Measurements from ENCODE around the gene TIMM29.

Gene TIMM29

DNA sequence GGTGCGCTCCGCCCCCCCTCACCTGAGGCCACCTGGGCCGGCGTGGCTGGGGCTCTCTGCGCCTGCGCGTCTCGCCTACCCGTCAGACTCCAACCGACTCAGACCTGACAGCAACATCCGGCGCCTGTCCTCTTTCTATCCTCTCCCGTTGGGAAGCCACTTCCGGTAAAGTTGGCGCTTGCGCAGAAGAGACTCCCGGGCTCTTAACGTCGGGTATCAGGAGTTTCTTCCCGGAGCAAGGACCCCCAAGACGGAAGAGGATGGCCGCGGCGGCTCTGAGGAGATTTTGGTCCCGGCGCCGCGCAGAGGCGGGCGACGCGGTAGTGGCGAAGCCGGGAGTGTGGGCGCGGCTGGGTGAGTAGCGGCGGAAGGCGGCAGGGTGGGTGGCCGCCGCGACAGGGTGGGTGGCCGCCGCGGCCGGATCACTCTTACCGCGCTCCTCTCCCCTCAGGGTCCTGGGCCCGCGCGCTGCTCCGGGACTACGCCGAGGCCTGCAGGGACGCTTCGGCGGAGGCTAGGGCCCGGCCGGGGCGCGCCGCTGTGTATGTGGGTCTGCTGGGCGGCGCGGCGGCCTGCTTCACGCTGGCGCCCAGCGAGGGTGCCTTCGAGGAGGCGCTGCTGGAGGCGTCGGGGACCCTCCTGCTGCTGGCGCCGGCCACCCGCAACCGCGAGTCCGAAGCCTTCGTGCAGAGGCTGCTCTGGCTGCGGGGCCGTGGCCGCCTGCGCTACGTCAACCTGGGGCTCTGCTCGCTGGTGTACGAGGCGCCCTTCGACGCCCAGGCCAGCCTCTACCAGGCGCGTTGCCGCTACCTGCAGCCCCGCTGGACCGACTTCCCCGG lies at the start of gene TIMM29, which contains the start of gene YIPF2:
Gene TIMM29 (plus strand): TSS at position 249 of the 839 bp plus-strand sequence. CDS start 12 bp downstream, at position 261.
Gene YIPF2 (minus strand): TSS at position 77 of the 839 bp plus-strand sequence. CDS start 229 bp downstream, outside the sequence.
- in situ Hi-C loops (cut with MboI; ENCODE audit: low sequenced_read_pairs) = no loop called here

- in situ Hi-C loops (cut with MboI; ENCODE audit: low sequenced_read_pairs) = no loop called here
These were observed 47.1 kb upstream of the TIMM29 start for GRCh38 chr19:10881403-10882107.

- in situ Hi-C loops (cut with MboI; ENCODE audit: low sequenced_read_pairs) = no loop called here
These were observed 46.5 kb upstream of the TIMM29 start for GRCh38 chr19:10882108-10882457.

DNA sequence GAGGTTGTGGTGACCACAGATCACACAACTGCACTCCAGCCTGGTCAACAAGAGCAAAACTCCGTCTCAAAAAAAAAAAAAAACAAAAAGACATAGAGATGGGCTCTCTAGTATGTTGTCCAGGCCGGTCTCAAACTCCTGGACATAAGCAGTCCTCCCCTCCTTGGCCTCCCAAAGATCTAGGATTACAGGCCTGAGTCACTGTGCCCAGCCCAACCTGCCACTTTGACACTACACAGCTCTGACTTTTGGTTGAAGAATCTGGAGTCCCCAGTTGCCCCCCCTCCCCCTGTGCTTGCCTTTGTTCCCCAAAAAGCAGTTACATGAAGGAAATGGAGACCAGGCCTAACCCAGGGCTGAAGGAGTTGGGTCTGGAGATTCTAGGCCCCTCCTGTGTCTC lies 44.3 kb upstream of the TIMM29 start:
- in situ Hi-C loops (cut with MboI; ENCODE audit: low sequenced_read_pairs) = no loop called here

GRCh38 chr19:10885201-10886169 lies 43.1 kb upstream of the TIMM29 start:
- in situ Hi-C loops (cut with MboI; ENCODE audit: low sequenced_read_pairs) = no loop called here

DNA sequence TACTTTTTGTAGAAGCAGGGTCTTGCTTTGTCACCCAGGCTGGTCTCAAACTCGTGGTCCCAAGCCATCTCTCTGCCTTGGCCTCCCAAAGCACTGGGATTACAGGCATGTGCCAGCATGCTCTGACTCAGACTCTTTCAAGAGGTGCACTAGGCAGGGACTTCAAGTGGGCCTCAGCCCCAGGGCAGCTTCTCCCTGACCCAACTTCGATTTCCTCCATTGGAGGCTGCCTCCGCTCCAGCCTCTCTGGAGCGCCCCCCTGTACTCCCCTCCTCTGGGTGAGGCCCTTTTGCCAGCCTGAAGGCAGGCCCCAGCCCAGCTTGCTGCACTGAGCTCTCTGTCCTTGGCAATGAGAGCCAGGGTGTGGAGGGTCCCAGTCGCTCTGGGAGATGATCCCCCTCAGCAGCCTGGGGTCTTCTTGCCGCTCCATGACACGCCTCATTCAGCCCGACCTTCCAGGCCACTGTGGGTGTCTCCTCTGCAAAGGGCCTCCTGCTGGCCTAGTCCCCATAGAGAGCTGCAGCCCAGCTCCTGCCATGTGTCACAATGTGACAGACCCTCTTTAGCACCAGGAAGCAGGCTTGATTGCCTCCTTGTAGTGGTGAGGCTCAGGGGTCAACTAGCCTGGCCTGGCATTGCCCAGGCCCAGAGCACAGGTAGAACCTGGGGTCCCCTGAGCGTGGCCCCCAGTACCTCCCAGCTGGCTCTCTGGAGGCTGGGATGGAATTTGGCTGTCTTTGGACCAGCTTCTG lies 40.8 kb upstream of the TIMM29 start:
- in situ Hi-C loops (cut with MboI; ENCODE audit: low sequenced_read_pairs) = no loop called here

DNA sequence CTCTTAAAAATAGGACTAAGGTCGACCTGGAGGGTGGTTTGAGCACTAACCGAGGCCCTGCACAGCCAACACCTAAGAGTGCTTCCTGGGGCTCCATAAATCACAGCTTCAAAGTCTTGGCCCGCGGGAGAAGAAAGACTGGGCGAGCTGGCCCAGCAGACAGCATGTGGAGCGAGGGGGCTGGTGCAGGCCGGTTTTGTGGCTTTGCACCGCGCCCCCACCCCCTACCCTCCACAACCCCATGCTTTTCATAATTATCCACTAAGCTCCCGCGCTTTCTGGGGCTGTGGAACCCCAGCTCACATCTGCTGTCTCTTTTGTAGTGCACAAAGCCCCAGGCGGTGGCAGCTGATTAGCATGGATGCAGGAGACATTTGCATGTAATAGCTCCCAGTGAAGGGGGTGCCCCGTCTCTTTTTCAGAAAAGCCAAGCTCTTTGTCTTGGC lies 40.2 kb upstream of the TIMM29 start:
- in situ Hi-C loops (cut with MboI; ENCODE audit: low sequenced_read_pairs) = no loop called here

DNA sequence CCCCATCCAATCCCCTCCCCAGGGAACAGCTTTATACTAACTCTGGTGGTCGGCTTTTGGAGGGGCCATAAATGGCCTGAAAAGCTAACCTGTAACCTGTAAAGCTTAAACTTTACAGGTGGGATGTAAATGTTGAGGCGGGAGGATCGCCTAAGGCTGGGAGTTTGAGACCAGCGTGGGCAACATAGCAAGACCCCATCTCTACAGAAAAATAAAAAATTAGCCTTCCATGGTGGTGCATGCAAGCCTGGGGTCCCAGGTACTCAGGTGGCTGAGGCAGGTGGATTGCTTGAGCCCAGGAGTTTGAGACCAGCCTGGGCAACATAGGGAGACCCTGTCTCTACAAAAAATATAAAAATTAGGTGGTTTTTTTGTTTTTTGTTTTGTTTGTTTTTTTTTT lies 38.7 kb upstream of the TIMM29 start:
- in situ Hi-C loops (cut with MboI; ENCODE audit: low sequenced_read_pairs) = no loop called here

- in situ Hi-C loops (cut with MboI; ENCODE audit: low sequenced_read_pairs) = no loop called here
These were observed 37.1 kb upstream of the TIMM29 start for GRCh38 chr19:10891405-10892086.

DNA sequence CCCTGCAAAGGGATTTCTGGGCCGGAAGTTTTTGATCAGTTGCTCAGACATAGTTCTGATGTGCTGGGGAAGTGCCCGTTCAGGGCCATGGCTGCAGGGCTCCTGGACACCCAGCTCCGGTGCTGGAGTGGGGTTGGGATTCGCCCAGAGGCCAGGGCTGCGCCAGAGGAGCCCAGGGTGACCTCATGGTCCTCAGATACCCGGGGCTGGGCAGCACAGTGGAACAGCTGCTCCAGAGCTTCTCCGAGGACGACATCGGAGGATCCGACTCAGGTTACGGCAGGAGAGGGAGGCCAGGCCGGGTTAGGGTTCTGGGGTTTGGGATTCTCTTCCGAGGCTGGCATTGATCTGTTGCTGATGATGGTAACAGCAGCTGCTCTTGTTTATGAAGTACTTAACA lies 36.4 kb upstream of the TIMM29 start:
- in situ Hi-C loops (cut with MboI; ENCODE audit: low sequenced_read_pairs) = no loop called here

- in situ Hi-C loops (cut with MboI; ENCODE audit: low sequenced_read_pairs) = no loop called here
These were observed 33.7 kb upstream of the TIMM29 start for GRCh38 chr19:10894911-10895213.

DNA sequence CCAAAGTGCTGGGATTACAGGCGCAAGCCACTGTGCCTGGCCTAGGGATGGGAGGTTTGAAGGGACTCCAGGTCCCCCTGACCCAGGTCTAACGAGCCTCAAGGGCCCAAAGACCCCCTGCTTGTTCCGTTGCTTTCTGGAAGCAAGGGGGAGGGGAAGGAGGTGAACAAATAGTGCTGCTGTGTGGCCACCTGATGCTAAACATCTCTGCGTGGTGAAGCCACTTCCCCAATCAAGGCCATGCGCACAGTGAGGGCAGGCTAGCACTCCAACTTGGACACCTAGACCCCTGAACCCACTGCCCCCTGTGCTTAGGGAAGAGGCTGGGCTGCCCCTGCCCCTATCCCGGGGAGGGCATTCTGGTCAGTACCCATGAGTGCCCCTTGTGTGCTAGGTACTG lies 33.2 kb upstream of the TIMM29 start:
- in situ Hi-C loops (cut with MboI; ENCODE audit: low sequenced_read_pairs) = no loop called here

DNA sequence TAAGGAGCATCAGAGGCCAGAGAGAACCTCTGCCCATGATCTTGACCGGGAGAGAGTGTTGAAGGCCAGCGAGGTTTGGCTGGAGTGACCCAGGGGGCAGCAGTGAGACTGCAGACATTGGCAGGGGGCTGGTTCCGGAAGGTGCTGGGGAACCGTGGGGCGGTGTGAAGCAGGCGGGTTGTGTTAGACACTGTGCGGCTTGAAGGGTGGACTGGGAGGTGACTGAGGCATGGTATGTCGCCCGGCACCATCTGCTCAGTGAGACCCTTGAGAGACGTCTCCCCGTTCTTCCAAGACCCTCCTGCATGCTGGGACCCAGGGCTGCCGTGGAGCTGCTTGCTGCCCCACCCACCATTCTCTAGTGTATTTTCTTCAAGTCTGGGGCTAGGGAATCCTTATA lies 32.7 kb upstream of the TIMM29 start:
- in situ Hi-C loops (cut with MboI; ENCODE audit: low sequenced_read_pairs) = no loop called here

DNA sequence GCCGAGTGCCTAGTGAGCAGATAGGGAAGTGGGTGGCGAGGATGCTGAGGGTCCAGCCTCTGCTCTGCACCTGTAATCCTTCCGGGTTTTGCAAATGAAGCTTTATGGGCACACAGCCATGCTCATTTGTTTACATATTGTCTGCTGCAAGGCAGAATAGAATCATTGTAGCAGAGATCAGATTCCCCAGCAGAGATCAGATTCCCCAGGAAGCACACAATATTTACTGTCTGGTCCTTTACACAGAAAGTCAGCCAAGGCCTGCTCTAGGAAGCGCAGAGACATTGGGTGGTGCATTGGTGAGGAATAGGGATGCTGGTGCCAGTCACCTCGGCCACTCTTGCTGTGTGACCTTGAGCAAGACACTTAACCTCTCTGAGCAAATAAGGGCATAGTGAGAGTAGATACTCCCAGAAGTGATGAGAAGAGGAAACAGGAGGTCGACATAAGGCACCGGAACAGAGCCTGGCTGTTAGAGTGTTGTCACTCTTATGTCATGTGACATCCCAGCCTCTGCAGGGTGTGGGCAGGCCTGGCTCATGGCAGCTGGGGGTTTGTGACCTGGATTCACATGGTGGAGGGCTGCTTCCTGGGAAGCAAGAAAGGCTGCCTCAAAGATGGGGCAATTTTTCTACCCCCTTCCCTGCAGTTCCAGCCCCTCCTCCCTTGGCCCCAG lies 31.6 kb upstream of the TIMM29 start:
- in situ Hi-C loops (cut with MboI; ENCODE audit: low sequenced_read_pairs) = no loop called here

DNA sequence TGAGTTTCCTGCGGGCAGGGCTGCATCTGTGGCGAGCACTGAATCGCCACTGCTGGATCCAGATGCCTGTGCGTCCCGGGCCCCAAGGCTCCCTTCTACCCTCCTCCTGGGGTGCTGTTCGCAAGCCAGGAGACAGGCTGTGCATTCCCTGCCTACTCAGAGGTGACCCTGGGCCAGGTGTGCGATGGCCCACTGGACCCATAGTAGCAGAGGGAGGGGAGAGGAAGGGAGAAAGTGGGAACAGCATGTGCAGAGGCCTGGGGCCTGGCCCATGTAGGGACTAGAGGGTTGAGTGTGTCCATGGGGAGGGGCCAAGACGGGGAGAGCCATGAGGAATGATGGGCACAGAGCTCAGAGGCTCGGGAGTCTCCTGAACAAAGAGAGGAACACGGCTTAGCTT lies 30.0 kb upstream of the TIMM29 start:
- in situ Hi-C loops (cut with MboI; ENCODE audit: low sequenced_read_pairs) = no loop called here

GRCh38 chr19:10899151-10899653 lies 29.4 kb upstream of the TIMM29 start:
- in situ Hi-C loops (cut with MboI; ENCODE audit: low sequenced_read_pairs) = no loop called here

- in situ Hi-C loops (cut with MboI; ENCODE audit: low sequenced_read_pairs) = no loop called here
These were observed 20.7 kb upstream of the TIMM29 start for GRCh38 chr19:10907925-10908324.

DNA sequence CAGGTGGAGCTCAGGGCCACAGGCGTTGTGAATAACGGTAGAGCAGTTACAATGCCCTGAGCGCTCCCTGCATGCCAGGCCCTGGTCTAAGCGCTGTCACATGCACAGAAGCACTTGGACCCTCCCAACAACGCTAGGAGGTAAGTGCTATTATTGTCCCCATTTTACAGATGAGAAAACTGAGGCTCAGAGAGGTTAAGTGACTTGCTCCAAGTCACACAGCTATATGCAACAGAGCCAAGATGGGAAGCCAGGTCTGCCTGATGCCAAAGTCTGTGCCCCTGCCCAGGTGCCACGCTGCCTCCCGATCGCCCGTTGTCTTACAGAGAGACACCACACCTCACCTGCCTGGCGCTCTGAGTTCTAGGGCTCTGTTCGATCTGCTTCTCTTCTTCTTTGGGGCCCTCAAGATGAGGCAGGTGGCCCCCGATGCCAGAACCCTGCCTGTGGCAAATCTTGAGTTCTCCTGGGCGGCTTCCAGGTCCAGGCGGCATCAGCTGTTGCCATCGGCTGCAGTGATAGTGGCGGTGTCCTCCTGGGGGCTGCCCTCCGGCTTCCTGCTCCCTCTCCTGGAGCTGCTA lies 20.1 kb upstream of the TIMM29 start:
- in situ Hi-C loops (cut with MboI; ENCODE audit: low sequenced_read_pairs) = no loop called here
